ENCODE data around the gene MPZL1.

DNA sequence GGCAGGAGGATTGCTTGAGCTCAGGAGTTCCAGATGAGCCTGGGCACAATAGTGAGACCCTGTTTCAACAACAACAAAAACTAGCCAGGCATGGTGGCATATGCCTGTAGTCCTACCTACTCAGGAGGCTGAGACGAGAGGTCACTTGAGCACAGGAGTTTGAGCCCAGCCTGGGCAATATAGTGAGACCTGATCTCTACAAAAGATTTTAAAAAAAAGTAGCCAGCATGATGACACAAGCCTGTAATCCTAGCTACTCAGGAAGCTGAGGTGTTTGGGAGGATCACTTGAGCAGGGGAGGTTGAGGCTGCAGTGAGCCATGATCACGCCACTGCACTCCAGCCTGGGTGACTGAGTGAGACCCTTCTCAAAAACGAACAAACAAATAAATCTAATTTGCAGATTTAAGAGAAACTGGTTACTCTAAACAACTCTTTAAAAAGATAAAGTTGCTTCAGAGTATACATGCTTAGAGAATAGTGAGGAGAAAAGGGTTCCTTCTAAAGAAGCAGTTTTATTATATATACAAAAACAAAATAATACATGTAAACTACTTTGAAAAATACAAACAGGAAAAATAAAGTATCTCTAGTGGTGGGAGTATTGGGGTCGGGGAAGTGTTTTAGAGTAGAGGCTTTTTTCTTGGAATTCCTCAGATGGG, 103.8 kb downstream of the MPZL1 start:
- no peak for TF ChIP-seq POLR2A (IDR thresholded peaks at IDR 0.05; ENCODE audit: borderline replicate concordance, extremely low read depth, insufficient read depth, insufficient read length)
- TF ChIP-seq, protein P1, sequence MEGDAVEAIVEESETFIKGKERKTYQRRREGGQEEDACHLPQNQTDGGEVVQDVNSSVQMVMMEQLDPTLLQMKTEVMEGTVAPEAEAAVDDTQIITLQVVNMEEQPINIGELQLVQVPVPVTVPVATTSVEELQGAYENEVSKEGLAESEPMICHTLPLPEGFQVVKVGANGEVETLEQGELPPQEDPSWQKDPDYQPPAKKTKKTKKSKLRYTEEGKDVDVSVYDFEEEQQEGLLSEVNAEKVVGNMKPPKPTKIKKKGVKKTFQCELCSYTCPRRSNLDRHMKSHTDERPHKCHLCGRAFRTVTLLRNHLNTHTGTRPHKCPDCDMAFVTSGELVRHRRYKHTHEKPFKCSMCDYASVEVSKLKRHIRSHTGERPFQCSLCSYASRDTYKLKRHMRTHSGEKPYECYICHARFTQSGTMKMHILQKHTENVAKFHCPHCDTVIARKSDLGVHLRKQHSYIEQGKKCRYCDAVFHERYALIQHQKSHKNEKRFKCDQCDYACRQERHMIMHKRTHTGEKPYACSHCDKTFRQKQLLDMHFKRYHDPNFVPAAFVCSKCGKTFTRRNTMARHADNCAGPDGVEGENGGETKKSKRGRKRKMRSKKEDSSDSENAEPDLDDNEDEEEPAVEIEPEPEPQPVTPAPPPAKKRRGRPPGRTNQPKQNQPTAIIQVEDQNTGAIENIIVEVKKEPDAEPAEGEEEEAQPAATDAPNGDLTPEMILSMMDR (IDR thresholded peaks at IDR 0.05 in 2 of 3, conservative IDR thresholded peaks at IDR 0.05 in 1 of 3; ENCODE audit: borderline replicate concordance in 1 of 3, insufficient read depth in 1 of 3, low read depth in 2 of 3, low read length in 2 of 3) = no peak
- no peak for TF ChIP-seq JUND (IDR thresholded peaks at IDR 0.05)
- TF ChIP-seq POLR2AphosphoS5 (IDR thresholded peaks at IDR 0.05; ENCODE audit: low read depth, low read length) = no peak
- TF ChIP-seq, protein P2, sequence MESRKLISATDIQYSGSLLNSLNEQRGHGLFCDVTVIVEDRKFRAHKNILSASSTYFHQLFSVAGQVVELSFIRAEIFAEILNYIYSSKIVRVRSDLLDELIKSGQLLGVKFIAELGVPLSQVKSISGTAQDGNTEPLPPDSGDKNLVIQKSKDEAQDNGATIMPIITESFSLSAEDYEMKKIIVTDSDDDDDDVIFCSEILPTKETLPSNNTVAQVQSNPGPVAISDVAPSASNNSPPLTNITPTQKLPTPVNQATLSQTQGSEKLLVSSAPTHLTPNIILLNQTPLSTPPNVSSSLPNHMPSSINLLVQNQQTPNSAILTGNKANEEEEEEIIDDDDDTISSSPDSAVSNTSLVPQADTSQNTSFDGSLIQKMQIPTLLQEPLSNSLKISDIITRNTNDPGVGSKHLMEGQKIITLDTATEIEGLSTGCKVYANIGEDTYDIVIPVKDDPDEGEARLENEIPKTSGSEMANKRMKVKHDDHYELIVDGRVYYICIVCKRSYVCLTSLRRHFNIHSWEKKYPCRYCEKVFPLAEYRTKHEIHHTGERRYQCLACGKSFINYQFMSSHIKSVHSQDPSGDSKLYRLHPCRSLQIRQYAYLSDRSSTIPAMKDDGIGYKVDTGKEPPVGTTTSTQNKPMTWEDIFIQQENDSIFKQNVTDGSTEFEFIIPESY (IDR thresholded peaks at IDR 0.05; ENCODE audit: extremely low read depth, insufficient replicate concordance, low read length) = no peak
- TF ChIP-seq ZNF274 (IDR thresholded peaks at IDR 0.05; ENCODE audit: low read depth, low read length) = no peak
- TF ChIP-seq SP1 (IDR thresholded peaks at IDR 0.05; ENCODE audit: low read depth) = no peak
- TF ChIP-seq SRF (IDR thresholded peaks at IDR 0.05; ENCODE audit: low read depth) = no peak
- TF ChIP-seq YY1 (IDR thresholded peaks at IDR 0.05; ENCODE audit: extremely low read depth, insufficient replicate concordance, low read depth, low read length) = no peak
